HG03159 (cell line): ENCODE results near the gene CMTM6.
"Not testable (repeated sequence)": the region's sequence is repeated elsewhere in the genome, so short reads cannot be mapped to it uniquely, and the experiment has no call there.

Experiments
- ATAC-seq: cut with Tn5 transposase; IDR thresholded peaks from one replicate; pipeline ENCODE4 v1.9.1; 2021; ENCODE audit warnings: mild to moderate bottlenecking, moderate library complexity; ENCODE audit not compliant: unreplicated experiment

Gene CMTM6, protein sequence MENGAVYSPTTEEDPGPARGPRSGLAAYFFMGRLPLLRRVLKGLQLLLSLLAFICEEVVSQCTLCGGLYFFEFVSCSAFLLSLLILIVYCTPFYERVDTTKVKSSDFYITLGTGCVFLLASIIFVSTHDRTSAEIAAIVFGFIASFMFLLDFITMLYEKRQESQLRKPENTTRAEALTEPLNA

DNA sequence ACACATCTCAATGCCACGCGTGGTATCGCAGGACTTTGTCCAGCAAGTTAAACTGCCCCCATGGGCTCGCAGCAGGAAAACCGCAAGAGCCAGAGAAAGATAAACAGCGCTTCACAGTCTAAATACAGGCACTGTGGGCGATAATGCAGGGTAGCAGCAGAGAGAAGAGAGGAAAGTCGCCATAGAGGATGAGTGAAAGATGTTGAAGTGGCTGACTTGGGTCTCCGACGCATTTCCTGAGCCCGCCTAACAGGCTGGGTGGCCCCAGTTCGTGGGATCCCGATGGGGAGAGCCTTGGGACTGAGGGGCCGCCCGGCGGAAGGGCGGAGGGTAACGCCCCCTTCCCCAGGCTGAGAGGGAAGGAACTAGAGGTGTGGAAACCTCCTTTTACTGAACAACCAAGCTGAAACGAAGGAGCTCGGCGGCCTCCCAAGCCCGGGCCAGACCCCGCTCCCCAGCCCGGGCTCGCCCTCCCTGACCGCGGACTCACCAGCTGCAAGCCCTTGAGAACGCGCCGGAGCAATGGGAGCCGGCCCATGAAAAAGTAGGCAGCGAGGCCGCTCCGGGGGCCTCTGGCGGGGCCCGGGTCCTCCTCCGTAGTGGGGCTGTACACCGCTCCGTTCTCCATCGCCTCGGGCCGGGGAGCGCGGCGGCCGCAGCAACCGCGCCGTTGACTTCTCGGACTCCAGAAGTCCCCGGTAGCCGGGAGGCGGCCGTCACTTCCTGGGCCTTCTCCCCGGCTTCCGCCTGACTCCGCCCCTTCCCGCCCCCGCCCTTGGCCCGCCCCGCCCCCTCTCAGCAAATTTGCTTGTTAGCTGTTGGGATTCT lies at the start of gene CMTM6:
TSS of gene CMTM6 (minus strand) at position 735 of the 828 bp plus-strand sequence. CDS start at position 628, 107 bp downstream.
- ATAC-seq: peak; percentile 74

GRCh38 chr3:32552013-32552412 lies 49.4 kb upstream of the CMTM6 start:
- ATAC-seq: no peak

- no peak for ATAC-seq
These were observed 48.8 kb upstream of the CMTM6 start for GRCh38 chr3:32551496-32551895.

- no peak for ATAC-seq
These were observed 48.4 kb upstream of the CMTM6 start for GRCh38 chr3:32551087-32551486.

GRCh38 chr3:32545305-32545704 lies 42.7 kb upstream of the CMTM6 start:
- no peak for ATAC-seq

DNA sequence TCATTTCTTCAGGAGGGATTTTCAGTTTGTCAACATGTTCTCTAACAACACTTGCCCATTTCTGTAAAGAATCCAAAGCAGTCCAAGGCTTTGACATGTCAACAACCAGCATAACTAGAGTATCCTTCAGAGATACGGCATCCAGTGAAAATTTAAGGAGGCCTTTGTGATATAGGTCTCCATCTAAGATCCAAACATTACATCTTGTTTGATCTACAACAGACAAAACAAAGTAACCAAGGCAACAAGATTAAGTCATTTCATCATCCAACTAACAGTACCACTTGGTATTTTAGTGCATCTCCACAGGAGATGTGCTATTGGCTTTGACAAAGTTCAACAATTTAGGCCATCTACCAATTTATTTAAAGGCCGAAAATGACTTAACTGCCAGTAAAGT lies 42.2 kb upstream of the CMTM6 start:
- ATAC-seq: no peak

DNA sequence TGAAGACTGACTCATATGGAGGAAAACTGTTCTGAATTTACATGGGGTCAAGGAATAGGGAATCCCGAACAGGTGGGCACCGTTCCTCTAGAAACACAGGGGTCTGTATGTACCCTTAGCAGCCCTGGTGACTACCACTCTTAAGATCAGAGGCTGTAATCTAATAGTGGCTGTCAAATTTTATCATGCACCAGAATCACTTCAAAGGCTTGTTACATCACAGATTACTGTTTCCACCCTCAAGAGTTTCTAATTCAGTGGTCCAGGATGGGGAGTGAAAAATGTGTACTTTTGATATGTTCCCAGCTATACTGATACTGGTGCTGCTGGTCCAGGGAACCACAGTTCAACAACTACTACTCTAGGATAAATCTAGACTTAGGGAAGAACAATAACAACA lies 40.2 kb upstream of the CMTM6 start:
- ATAC-seq: no peak

DNA sequence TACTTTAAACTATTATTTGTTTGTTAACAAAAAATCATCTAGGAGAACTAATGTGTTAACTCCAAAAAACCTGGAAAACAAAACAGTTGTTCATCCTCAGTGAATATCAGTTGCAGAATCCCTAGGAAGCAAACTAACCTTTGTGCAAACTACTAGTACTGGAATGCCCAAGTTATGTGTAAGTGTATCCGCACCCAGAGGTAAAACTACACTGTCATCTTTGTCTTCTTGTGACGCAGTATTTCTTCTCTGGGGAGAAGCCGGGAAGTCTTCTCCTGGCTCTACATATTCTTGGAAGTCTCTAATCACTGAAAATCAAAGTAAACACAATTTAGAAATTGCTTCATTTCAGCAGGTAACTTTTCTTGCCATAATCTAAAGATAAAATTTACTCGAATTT lies 38.2 kb upstream of the CMTM6 start:
- ATAC-seq: no peak

GRCh38 chr3:32532434-32532833 lies 29.8 kb upstream of the CMTM6 start:
- ATAC-seq: no peak

GRCh38 chr3:32531010-32531647 lies 28.5 kb upstream of the CMTM6 start:
- ATAC-seq: no peak

- no peak for ATAC-seq
These were observed 23.1 kb upstream of the CMTM6 start for GRCh38 chr3:32525720-32526119.

- no peak for ATAC-seq
These were observed 20.0 kb upstream of the CMTM6 start for GRCh38 chr3:32522682-32523081.

DNA sequence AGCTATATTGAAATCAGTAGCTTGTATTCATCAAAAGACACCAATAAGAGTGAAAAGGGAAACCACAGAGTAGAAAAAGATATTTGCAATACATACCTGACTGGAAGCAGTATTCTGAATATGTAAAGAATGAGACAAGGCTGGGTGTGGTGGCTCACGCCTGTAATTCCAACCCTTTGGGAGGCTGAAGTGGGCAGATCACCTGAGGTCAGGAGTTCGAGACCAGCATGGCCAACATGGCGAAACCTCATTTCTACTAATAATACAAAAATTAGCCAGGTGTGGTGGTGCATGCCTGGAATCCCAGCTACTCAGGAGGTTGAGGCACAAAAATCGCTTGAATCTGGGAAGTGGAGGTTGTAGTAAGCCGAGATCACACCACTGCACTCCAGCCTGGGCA lies 16.3 kb upstream of the CMTM6 start:
- ATAC-seq: not testable (repeated sequence)

GRCh38 chr3:32516751-32517150 lies 14.1 kb upstream of the CMTM6 start:
- not testable (repeated sequence) for ATAC-seq

- no peak for ATAC-seq
These were observed 8.4 kb upstream of the CMTM6 start for GRCh38 chr3:32511005-32511404.

GRCh38 chr3:32510075-32510724 lies 7.5 kb upstream of the CMTM6 start:
- ATAC-seq: peak; percentile 85

GRCh38 chr3:32508711-32509110 lies 6.1 kb upstream of the CMTM6 start:
- no peak for ATAC-seq

- ATAC-seq: no peak
These were observed 3.8 kb upstream of the CMTM6 start for GRCh38 chr3:32506466-32506865.

- peak; percentile 4 for ATAC-seq
These were observed 264 bp upstream of the CMTM6 start for GRCh38 chr3:32502946-32503286.

DNA sequence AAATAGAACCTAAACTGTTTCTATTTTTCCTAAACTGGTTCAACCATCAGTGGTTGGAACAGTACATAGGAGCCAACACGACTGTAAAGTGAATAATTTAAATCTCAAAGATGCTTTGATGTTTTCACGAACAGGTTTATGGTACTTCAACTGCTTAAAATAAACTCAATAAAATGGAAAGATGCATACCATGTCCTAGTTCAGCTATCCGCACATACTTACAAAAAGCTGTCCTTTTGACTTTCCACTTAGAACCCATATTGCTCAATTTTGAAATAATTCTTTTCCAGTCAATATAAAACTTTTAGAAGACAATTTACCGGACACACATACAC lies 902 bp downstream of the CMTM6 start:
- peak; percentile 2 for ATAC-seq

GRCh38 chr3:32500880-32501782 lies 1.5 kb downstream of the CMTM6 start:
- ATAC-seq: no peak
